ENCODE data around the gene INSIG1. TPM values are rescaled to one million over a fixed set of nuclear protein-coding genes. Genes with fewer than 3 reads are reported as not detected.

INSIG1 gene
- total RNA-seq, 4 donors from 2014 or later = 24.7 to 77.6 (median 64.6) TPM

- Histone ChIP-seq H3K4me3 (no peak overlapping the region), H3K27ac (no peak overlapping the region), H3K36me3 (no peaks in the 10 kb centered on the region), H3K27me3 (peaks cover 0 to 68% (median 0%) of the 10 kb centered on the region in 4 donors), H3K4me1 (no peaks in the 10 kb centered on the region), H3K9me3 (no peaks in the 10 kb centered on the region)
- 65 to 66% methylated on average over 22 to 23 of the region's 23 CpGs for WGBS, 2 donors
- intact Hi-C loops (cut with DNase I) = no loop called here
- no peak for DNase-seq
- TF ChIP-seq CTCF (IDR thresholded peaks at IDR 0.05) (no peak), POLR2A (IDR thresholded peaks at IDR 0.05) (no peak)
Measured at GRCh38 chr7:155333346-155334234, 35.9 kb downstream of the INSIG1 start.

- no peak overlapping the region for H3K27ac ChIP-seq
- no peaks in the 10 kb centered on the region for H3K9me3 ChIP-seq
- TF ChIP-seq POLR2A (IDR thresholded peaks at IDR 0.05) (no peak), CTCF (IDR thresholded peaks at IDR 0.05) (no peak)
- no peak overlapping the region for H3K4me3 ChIP-seq
- no peaks in the 10 kb centered on the region for H3K36me3 ChIP-seq
- WGBS, 2 donors = 71 to 82% methylated on average over 18 of the region's 21 CpGs
- H3K27me3 ChIP-seq = peaks cover 0 to 83% (median 0%) of the 10 kb centered on the region in 4 donors
- no peaks in the 10 kb centered on the region for H3K4me1 ChIP-seq
- no peak for DNase-seq
- intact Hi-C loops (cut with DNase I) = no loop called here
Measured at GRCh38 chr7:155336812-155337602, 39.3 kb downstream of the INSIG1 start.

GRCh38 chr7:155337946-155338631 is 40.4 kb downstream of the INSIG1 start:
- WGBS, 2 donors = 81 to 84% methylated on average over 37 of the region's 37 CpGs
- no peak overlapping the region for H3K27ac ChIP-seq
- no peaks in the 10 kb centered on the region for H3K9me3 ChIP-seq
- intact Hi-C loops (cut with DNase I) = no loop called here
- H3K4me1 ChIP-seq = no peaks in the 10 kb centered on the region
- H3K4me3 ChIP-seq = no peak overlapping the region
- H3K27me3 ChIP-seq = peaks cover 0 to 78% (median 0%) of the 10 kb centered on the region in 4 donors
- DNase-seq = no peak
- no peak for TF ChIP-seq CTCF (IDR thresholded peaks at IDR 0.05)
- TF ChIP-seq POLR2A (IDR thresholded peaks at IDR 0.05) = no peak
- no peaks in the 10 kb centered on the region for H3K36me3 ChIP-seq

GRCh38 chr7:155338632-155339320 is 41.1 kb downstream of the INSIG1 start:
- intact Hi-C loops (cut with DNase I) = no loop called here
- DNase-seq = no peak
- 64 to 67% methylated on average over 20 to 24 of the region's 25 CpGs for WGBS, 2 donors
- no peaks in the 10 kb centered on the region for H3K9me3 ChIP-seq
- H3K4me3 ChIP-seq = no peak overlapping the region
- H3K36me3 ChIP-seq = no peaks in the 10 kb centered on the region
- peaks cover 0 to 78% (median 0%) of the 10 kb centered on the region in 4 donors for H3K27me3 ChIP-seq
- TF ChIP-seq POLR2A (IDR thresholded peaks at IDR 0.05) (no peak), CTCF (IDR thresholded peaks at IDR 0.05) (no peak)
- no peak overlapping the region for H3K27ac ChIP-seq
- H3K4me1 ChIP-seq = no peaks in the 10 kb centered on the region

Measured in esophagus squamous epithelium (tissue), 5 donors.